ENCODE results near the gene MYO1E.

The MYO1E gene

GRCh38 chr15:59335207-59335786, 37.4 kb downstream of the MYO1E start:
- no peak for TF ChIP-seq CTCF (IDR thresholded peaks at IDR 0.05)
- no peak for DNase-seq
- H3K27ac ChIP-seq: peak overlapping the region in 1 of 2 donors; percentile 29
- intact Hi-C loops (cut with DNase I; ENCODE audit: low total_unique reads): no loop called here
- H3K9me3 ChIP-seq: no peaks in the 10 kb centered on the region
- H3K36me3 ChIP-seq: no peaks in the 10 kb centered on the region
- H3K4me1 ChIP-seq: peaks cover 0 to 66% (median 26%) of the 10 kb centered on the region in 4 donors
- no peaks in the 10 kb centered on the region for H3K27me3 ChIP-seq
- H3K4me3 ChIP-seq: no peak overlapping the region

- peaks cover 0 to 66% (median 30%) of the 10 kb centered on the region in 4 donors for H3K4me1 ChIP-seq
- DNase-seq: no peak
- H3K27ac ChIP-seq: peak overlapping the region in 1 of 2 donors; percentile 29
- TF ChIP-seq CTCF (IDR thresholded peaks at IDR 0.05): no peak
- H3K36me3 ChIP-seq: no peaks in the 10 kb centered on the region
- H3K4me3 ChIP-seq: no peak overlapping the region
- H3K27me3 ChIP-seq: no peaks in the 10 kb centered on the region
- no peaks in the 10 kb centered on the region for H3K9me3 ChIP-seq
- intact Hi-C loops (cut with DNase I; ENCODE audit: low total_unique reads): no loop called here
Observed at GRCh38 chr15:59334076-59334415, 38.6 kb downstream of the MYO1E start.

GRCh38 chr15:59333401-59334075, 39.1 kb downstream of the MYO1E start:
- H3K27me3 ChIP-seq: no peaks in the 10 kb centered on the region
- TF ChIP-seq CTCF (IDR thresholded peaks at IDR 0.05): no peak
- no peaks in the 10 kb centered on the region for H3K9me3 ChIP-seq
- intact Hi-C loops (cut with DNase I; ENCODE audit: low total_unique reads): no loop called here
- DNase-seq: no peak
- no peak overlapping the region for H3K4me3 ChIP-seq
- no peaks in the 10 kb centered on the region for H3K36me3 ChIP-seq
- peaks cover 0 to 66% (median 29%) of the 10 kb centered on the region in 4 donors for H3K4me1 ChIP-seq
- no peak overlapping the region for H3K27ac ChIP-seq

GRCh38 chr15:59332009-59332408, 40.7 kb downstream of the MYO1E start:
- Histone ChIP-seq H3K9me3 (no peaks in the 10 kb centered on the region), H3K4me3 (no peak overlapping the region), H3K36me3 (no peaks in the 10 kb centered on the region), H3K27me3 (no peaks in the 10 kb centered on the region), H3K27ac (no peak overlapping the region), H3K4me1 (peaks cover 0 to 76% (median 32%) of the 10 kb centered on the region in 4 donors)
- intact Hi-C loops (cut with DNase I; ENCODE audit: low total_unique reads): no loop called here
- no peak for DNase-seq
- no peak for TF ChIP-seq CTCF (IDR thresholded peaks at IDR 0.05)

- H3K36me3 ChIP-seq: no peaks in the 10 kb centered on the region
- H3K27ac ChIP-seq: peak overlapping the region in 1 of 2 donors; percentile 7
- no peaks in the 10 kb centered on the region for H3K27me3 ChIP-seq
- no peak overlapping the region for H3K4me3 ChIP-seq
- TF ChIP-seq CTCF (IDR thresholded peaks at IDR 0.05): no peak
- intact Hi-C loops (cut with DNase I; ENCODE audit: low total_unique reads): no loop called here
- H3K9me3 ChIP-seq: no peaks in the 10 kb centered on the region
- H3K4me1 ChIP-seq: peaks cover 0 to 75% (median 29%) of the 10 kb centered on the region in 4 donors
- DNase-seq: no peak
Observed at GRCh38 chr15:59330649-59331048, 42.0 kb downstream of the MYO1E start.
